GM21447 (cell line): Measurements from ENCODE around the gene KRTAP9-8.
"Not testable (repeated sequence)": the region's sequence is repeated elsewhere in the genome, so short reads cannot be mapped to it uniquely, and the experiment has no call there.

Experiments
- ATAC-seq: cut with Tn5 transposase; IDR thresholded peaks from one replicate; pipeline ENCODE4 v1.9.1; 2021; ENCODE audit not compliant: unreplicated experiment

KRTAP9-8 gene

GRCh38 chr17:41255381-41256290 lies 17.8 kb downstream of the KRTAP9-8 start, which contains the start of gene KRTAP9-9:
Gene KRTAP9-9 (plus strand): TSS chr17:41255384.
- not testable (repeated sequence) for ATAC-seq

GRCh38 chr17:41256291-41256685 lies 18.5 kb downstream of the KRTAP9-8 start:
- ATAC-seq, result no peak

- ATAC-seq, result no peak
Measured at GRCh38 chr17:41258406-41258805, 20.6 kb downstream of the KRTAP9-8 start.

GRCh38 chr17:41263212-41263611 lies 25.4 kb downstream of the KRTAP9-8 start:
- ATAC-seq, result no peak

GRCh38 chr17:41264599-41264998 lies 26.8 kb downstream of the KRTAP9-8 start:
- ATAC-seq, result no peak

GRCh38 chr17:41265078-41265477 lies 27.3 kb downstream of the KRTAP9-8 start, which contains the start of gene KRTAP9-6:
Gene KRTAP9-6 (plus strand): TSS chr17:41265378. CDS start chr17:41265378, 0 bp downstream.
- no peak for ATAC-seq

GRCh38 chr17:41267711-41268110 lies 29.9 kb downstream of the KRTAP9-8 start:
- ATAC-seq, result no peak

GRCh38 chr17:41271323-41271722 lies 33.5 kb downstream of the KRTAP9-8 start:
- not testable (repeated sequence) for ATAC-seq

- no peak for ATAC-seq
Measured at GRCh38 chr17:41271858-41272257, 34.1 kb downstream of the KRTAP9-8 start.

GRCh38 chr17:41275648-41276190 lies 37.9 kb downstream of the KRTAP9-8 start, which contains the start of gene KRTAP9-7:
Gene KRTAP9-7 (plus strand): TSS chr17:41275698. CDS start chr17:41275698, 0 bp downstream.
- ATAC-seq, result not testable (repeated sequence)

- ATAC-seq, result no peak
Measured at GRCh38 chr17:41278176-41278955, 40.6 kb downstream of the KRTAP9-8 start.

- ATAC-seq, result no peak
Measured at GRCh38 chr17:41284043-41284442, 46.2 kb downstream of the KRTAP9-8 start.

GRCh38 chr17:41284546-41284945 lies 46.7 kb downstream of the KRTAP9-8 start:
- no peak for ATAC-seq

- no peak for ATAC-seq
Measured at GRCh38 chr17:41287050-41287449, 49.3 kb downstream of the KRTAP9-8 start.
